ENCODE results near the gene C10orf143. TPM values are rescaled to one million over a fixed set of nuclear protein-coding genes. Genes with fewer than 3 reads are reported as not detected.

The C10orf143 gene
- total RNA-seq, 3 donors from 2014 or later (not counting 1 experiment from before 2014, with no cell fraction given) = 7.1 to 10.9 (median 8.2) TPM

DNA sequence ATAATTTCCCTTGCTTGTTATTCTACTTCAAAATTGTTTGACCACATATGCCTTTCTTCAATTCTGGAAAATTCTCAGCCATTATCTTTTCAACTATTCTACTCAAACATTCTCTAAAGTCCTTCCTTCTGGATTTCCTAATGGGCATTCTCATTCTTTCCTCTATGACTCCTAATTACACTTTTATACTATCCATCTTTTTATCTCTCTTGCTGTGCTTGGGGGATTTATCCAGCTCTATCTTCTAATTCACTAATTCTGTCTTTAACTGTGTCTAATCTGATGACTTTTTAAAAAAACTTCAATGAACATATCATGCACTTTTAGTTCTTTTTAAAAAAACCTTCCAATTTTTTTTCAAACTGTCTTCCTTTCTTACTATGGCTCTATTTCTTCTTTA lies 38.4 kb downstream of the C10orf143 start:
- no peak overlapping the region for H3K27ac ChIP-seq (ENCODE audit: low read length)
- no peak overlapping the region for H3K27ac Mint-ChIP-seq
- H3K4me1 Mint-ChIP-seq = peaks cover 4 to 5% of the 10 kb centered on the region in 2 donors
- H3K27me3 Mint-ChIP-seq (ENCODE audit: low read depth in 2 of 2) = no peaks in the 10 kb centered on the region
- H3K36me3 ChIP-seq (ENCODE audit: control insufficient read depth, insufficient read depth, low read length) = peaks cover 2% of the 10 kb centered on the region
- H3K4me1 ChIP-seq (ENCODE audit: control insufficient read depth, insufficient read depth, low read length) = no peaks in the 10 kb centered on the region
- H3K36me3 Mint-ChIP-seq = peaks cover 10% of the 10 kb centered on the region
- intact Hi-C loops (cut with micrococcal nuclease) = no loop called here
- ATAC-seq (no peak), DNase-seq (no peak)
- no peak overlapping the region for H3K4me3 ChIP-seq (ENCODE audit: low read length)
- TF ChIP-seq, protein P1, sequence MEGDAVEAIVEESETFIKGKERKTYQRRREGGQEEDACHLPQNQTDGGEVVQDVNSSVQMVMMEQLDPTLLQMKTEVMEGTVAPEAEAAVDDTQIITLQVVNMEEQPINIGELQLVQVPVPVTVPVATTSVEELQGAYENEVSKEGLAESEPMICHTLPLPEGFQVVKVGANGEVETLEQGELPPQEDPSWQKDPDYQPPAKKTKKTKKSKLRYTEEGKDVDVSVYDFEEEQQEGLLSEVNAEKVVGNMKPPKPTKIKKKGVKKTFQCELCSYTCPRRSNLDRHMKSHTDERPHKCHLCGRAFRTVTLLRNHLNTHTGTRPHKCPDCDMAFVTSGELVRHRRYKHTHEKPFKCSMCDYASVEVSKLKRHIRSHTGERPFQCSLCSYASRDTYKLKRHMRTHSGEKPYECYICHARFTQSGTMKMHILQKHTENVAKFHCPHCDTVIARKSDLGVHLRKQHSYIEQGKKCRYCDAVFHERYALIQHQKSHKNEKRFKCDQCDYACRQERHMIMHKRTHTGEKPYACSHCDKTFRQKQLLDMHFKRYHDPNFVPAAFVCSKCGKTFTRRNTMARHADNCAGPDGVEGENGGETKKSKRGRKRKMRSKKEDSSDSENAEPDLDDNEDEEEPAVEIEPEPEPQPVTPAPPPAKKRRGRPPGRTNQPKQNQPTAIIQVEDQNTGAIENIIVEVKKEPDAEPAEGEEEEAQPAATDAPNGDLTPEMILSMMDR (IDR thresholded peaks at IDR 0.05) = no peak
- H3K9me3 Mint-ChIP-seq = peaks cover 3 to 4% of the 10 kb centered on the region in 2 donors
- no peak overlapping the region for H3K4me3 Mint-ChIP-seq
- H3K9me3 ChIP-seq (ENCODE audit: control insufficient read depth, insufficient read depth, low read length) = no peaks in the 10 kb centered on the region
- H3K27me3 ChIP-seq (ENCODE audit: control insufficient read depth, insufficient read depth, low read length) = no peaks in the 10 kb centered on the region

- TF ChIP-seq, protein P1 (IDR thresholded peaks at IDR 0.05) = no peak
- H3K4me3 ChIP-seq (ENCODE audit: low read length) = no peak overlapping the region
- H3K27me3 ChIP-seq (ENCODE audit: control insufficient read depth, insufficient read depth, low read length) = no peaks in the 10 kb centered on the region
- H3K36me3 ChIP-seq (ENCODE audit: control insufficient read depth, insufficient read depth, low read length) = peaks cover 3% of the 10 kb centered on the region
- Mint-ChIP-seq H3K4me3 (no peak overlapping the region), H3K27ac (no peak overlapping the region), H3K9me3 (peaks cover 3 to 4% of the 10 kb centered on the region in 2 donors), H3K4me1 (peaks cover under 1 to 1% of the 10 kb centered on the region in 2 donors), H3K36me3 (no peaks in the 10 kb centered on the region), H3K27me3 (ENCODE audit: low read depth in 2 of 2) (no peaks in the 10 kb centered on the region)
- 96% methylated on average over 6 of the region's 6 CpGs for WGBS (ENCODE audit: insufficient coverage)
- no peak overlapping the region for H3K27ac ChIP-seq (ENCODE audit: low read length)
- H3K4me1 ChIP-seq (ENCODE audit: control insufficient read depth, insufficient read depth, low read length) = no peaks in the 10 kb centered on the region
- H3K9me3 ChIP-seq (ENCODE audit: control insufficient read depth, insufficient read depth, low read length) = no peaks in the 10 kb centered on the region
- intact Hi-C loops (cut with micrococcal nuclease) = no loop called here
- no peak for DNase-seq
- no peak for ATAC-seq
Measured at GRCh38 chr10:130067893-130068292, 42.7 kb downstream of the C10orf143 start.

DNA sequence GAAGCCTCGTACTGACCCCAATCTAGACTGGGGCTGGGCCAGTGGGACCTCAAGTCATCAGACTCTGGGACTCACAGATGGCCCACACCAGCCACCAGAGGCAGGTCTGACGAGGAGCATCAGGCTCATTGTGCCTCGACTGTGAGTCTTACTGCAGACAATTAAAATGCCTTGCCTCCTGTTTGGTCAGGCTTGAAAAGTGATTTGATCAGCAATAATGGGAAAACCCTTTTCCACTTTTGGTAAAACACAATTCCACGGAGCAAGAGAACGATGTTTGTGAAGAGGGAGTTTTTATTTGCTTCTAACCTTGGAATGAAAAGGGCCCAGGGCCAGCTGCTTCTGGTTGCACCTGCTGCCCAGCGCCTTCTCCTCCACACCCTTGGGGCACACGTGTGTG lies 43.9 kb downstream of the C10orf143 start:
- H3K4me1 ChIP-seq (ENCODE audit: control insufficient read depth, insufficient read depth, low read length) = no peaks in the 10 kb centered on the region
- H3K36me3 ChIP-seq (ENCODE audit: control insufficient read depth, insufficient read depth, low read length) = peaks cover 3% of the 10 kb centered on the region
- intact Hi-C loops (cut with micrococcal nuclease) = no loop called here
- H3K4me3 ChIP-seq (ENCODE audit: low read length) = no peak overlapping the region
- H3K27me3 ChIP-seq (ENCODE audit: control insufficient read depth, insufficient read depth, low read length) = no peaks in the 10 kb centered on the region
- no peaks in the 10 kb centered on the region for H3K9me3 ChIP-seq (ENCODE audit: control insufficient read depth, insufficient read depth, low read length)
- Mint-ChIP-seq H3K27ac (no peak overlapping the region), H3K4me1 (no peaks in the 10 kb centered on the region), H3K27me3 (ENCODE audit: low read depth in 2 of 2) (no peaks in the 10 kb centered on the region), H3K4me3 (no peak overlapping the region), H3K36me3 (no peaks in the 10 kb centered on the region), H3K9me3 (no peaks in the 10 kb centered on the region)
- ATAC-seq (no peak), DNase-seq (no peak)
- WGBS (ENCODE audit: insufficient coverage) = 78% methylated on average over 5 of the region's 7 CpGs
- TF ChIP-seq, protein P1 (IDR thresholded peaks at IDR 0.05) = no peak
- H3K27ac ChIP-seq (ENCODE audit: low read length) = no peak overlapping the region

GRCh38 chr10:130065251-130065650 lies 45.4 kb downstream of the C10orf143 start:
- Mint-ChIP-seq H3K36me3 (no peaks in the 10 kb centered on the region), H3K27me3 (ENCODE audit: low read depth in 2 of 2) (no peaks in the 10 kb centered on the region), H3K4me3 (no peak overlapping the region), H3K9me3 (no peaks in the 10 kb centered on the region), H3K4me1 (no peaks in the 10 kb centered on the region), H3K27ac (no peak overlapping the region)
- Histone ChIP-seq H3K4me3 (ENCODE audit: low read length) (no peak overlapping the region), H3K9me3 (ENCODE audit: control insufficient read depth, insufficient read depth, low read length) (no peaks in the 10 kb centered on the region), H3K4me1 (ENCODE audit: control insufficient read depth, insufficient read depth, low read length) (no peaks in the 10 kb centered on the region), H3K27ac (ENCODE audit: low read length) (no peak overlapping the region), H3K27me3 (ENCODE audit: control insufficient read depth, insufficient read depth, low read length) (no peaks in the 10 kb centered on the region), H3K36me3 (ENCODE audit: control insufficient read depth, insufficient read depth, low read length) (peaks cover 3% of the 10 kb centered on the region)
- ATAC-seq = no peak
- no peak for DNase-seq
- 95% methylated on average over 10 of the region's 10 CpGs for WGBS (ENCODE audit: insufficient coverage)
- intact Hi-C loops (cut with micrococcal nuclease) = no loop called here
- TF ChIP-seq, protein P1 (IDR thresholded peaks at IDR 0.05) = no peak

Data from natural killer cell (primary cell).